Measurements from ENCODE around the gene LPIN3.

Gene LPIN3

GRCh38 chr20:41363601-41364000 is 23.0 kb downstream of the LPIN3 start:
- in situ Hi-C loops (cut with MboI; ENCODE audit: low sequenced_read_pairs): no loop called here

- in situ Hi-C loops (cut with MboI; ENCODE audit: low sequenced_read_pairs): no loop called here
These were observed 23.7 kb downstream of the LPIN3 start for GRCh38 chr20:41364236-41364855.

- in situ Hi-C loops (cut with MboI; ENCODE audit: low sequenced_read_pairs): no loop called here
These were observed 24.5 kb downstream of the LPIN3 start for GRCh38 chr20:41364967-41365765.

GRCh38 chr20:41365777-41366545 is 25.3 kb downstream of the LPIN3 start:
- in situ Hi-C loops (cut with MboI; ENCODE audit: low sequenced_read_pairs): no loop called here

GRCh38 chr20:41366546-41367392 is 26.1 kb downstream of the LPIN3 start, which contains the start of gene EMILIN3:
Gene EMILIN3, minus strand, starts transcription at chr20:41366818. Its CDS starts 184 bp downstream, at chr20:41366634.
- in situ Hi-C loops (cut with MboI; ENCODE audit: low sequenced_read_pairs): no loop called here

GRCh38 chr20:41367393-41367695 is 26.7 kb downstream of the LPIN3 start:
- in situ Hi-C loops (cut with MboI; ENCODE audit: low sequenced_read_pairs): no loop called here

GRCh38 chr20:41367956-41368355 is 27.3 kb downstream of the LPIN3 start:
- in situ Hi-C loops (cut with MboI; ENCODE audit: low sequenced_read_pairs): no loop called here

GRCh38 chr20:41369673-41370072 is 29.1 kb downstream of the LPIN3 start:
- in situ Hi-C loops (cut with MboI; ENCODE audit: low sequenced_read_pairs): no loop called here

GRCh38 chr20:41370176-41370575 is 29.6 kb downstream of the LPIN3 start:
- in situ Hi-C loops (cut with MboI; ENCODE audit: low sequenced_read_pairs): no loop called here

- in situ Hi-C loops (cut with MboI; ENCODE audit: low sequenced_read_pairs): no loop called here
These were observed 30.8 kb downstream of the LPIN3 start for GRCh38 chr20:41371371-41371770.

- in situ Hi-C loops (cut with MboI; ENCODE audit: low sequenced_read_pairs): no loop called here
These were observed 32.7 kb downstream of the LPIN3 start for GRCh38 chr20:41373251-41373783.

GRCh38 chr20:41373931-41374920 is 33.6 kb downstream of the LPIN3 start:
- in situ Hi-C loops (cut with MboI; ENCODE audit: low sequenced_read_pairs): no loop called here

- in situ Hi-C loops (cut with MboI; ENCODE audit: low sequenced_read_pairs): no loop called here
These were observed 35.2 kb downstream of the LPIN3 start for GRCh38 chr20:41375846-41376245.

GRCh38 chr20:41376349-41376748 is 35.7 kb downstream of the LPIN3 start:
- in situ Hi-C loops (cut with MboI; ENCODE audit: low sequenced_read_pairs): no loop called here

GRCh38 chr20:41377275-41377674 is 36.7 kb downstream of the LPIN3 start:
- in situ Hi-C loops (cut with MboI; ENCODE audit: low sequenced_read_pairs): no loop called here

- in situ Hi-C loops (cut with MboI; ENCODE audit: low sequenced_read_pairs): no loop called here
These were observed 38.9 kb downstream of the LPIN3 start for GRCh38 chr20:41379551-41379950.

- in situ Hi-C loops (cut with MboI; ENCODE audit: low sequenced_read_pairs): no loop called here
These were observed 40.1 kb downstream of the LPIN3 start for GRCh38 chr20:41380551-41381193.

- in situ Hi-C loops (cut with MboI; ENCODE audit: low sequenced_read_pairs): no loop called here
These were observed 42.2 kb downstream of the LPIN3 start for GRCh38 chr20:41382791-41383305.

Measured in HL-60/S4 (cell line).